DOHH2 (cell line): ENCODE measurements around the gene AUNIP.

Source experiments
- H3F3A ChIP-seq: fragments of 200-600 bp; sonication (generic), shearing (Covaris generic); 2 replicates; pipeline ENCODE4 v1.6.0; 2016; ENCODE audit warnings: antibody characterized with exemption, mild to moderate bottlenecking; ENCODE audit not compliant: control insufficient read depth, insufficient read depth
- H3K27ac ChIP-seq: fragments of 200-600 bp; sonication (generic); 2 replicates; pipeline ENCODE4 v1.5.1; 2014; ENCODE audit warnings: low read depth, mild to moderate bottlenecking, low read length, moderate library complexity
- H3K27me3 ChIP-seq: fragments of 200-600 bp; sonication (generic); 2 replicates; pipeline ENCODE4 v1.6.1; 2014; ENCODE audit warnings: mild to moderate bottlenecking, low read length, mixed read lengths; ENCODE audit not compliant: control insufficient read depth
- H3K36me3 ChIP-seq: fragments of 200-600 bp; sonication (generic); 2 replicates; pipeline ENCODE4 v1.6.1; 2014; ENCODE audit warnings: mild to moderate bottlenecking, low read length, moderate library complexity, mixed read lengths; ENCODE audit not compliant: control insufficient read depth
- H3K4me1 ChIP-seq: fragments of 200-600 bp; sonication (generic); 2 replicates; pipeline ENCODE4 v1.6.1; 2014; ENCODE audit warnings: mild to moderate bottlenecking, low read length, mixed read lengths; ENCODE audit not compliant: control insufficient read depth
- H3K4me2 ChIP-seq: fragments of 200-600 bp; sonication (generic); 2 replicates; pipeline ENCODE4 v1.6.0; 2014; ENCODE audit warnings: mild to moderate bottlenecking, low read length, moderate library complexity
- H3K4me3 ChIP-seq: fragments of 200-600 bp; sonication (generic); 2 replicates; pipeline ENCODE4 v1.5.1; 2014; ENCODE audit warnings: mild to moderate bottlenecking, low read length, mixed read lengths
- H3K79me2 ChIP-seq: fragments of 200-600 bp; sonication (generic); 2 replicates; pipeline ENCODE4 v1.6.1; 2014; ENCODE audit warnings: mild to moderate bottlenecking, low read length, mixed read lengths; ENCODE audit not compliant: control insufficient read depth
- H3K9me2 ChIP-seq: fragments of 200-600 bp; sonication (generic); replicated peaks from 2 replicates; pipeline ENCODE4 v1.6.1; 2014; ENCODE audit warnings: mild to moderate bottlenecking, low read length, mixed read lengths; ENCODE audit not compliant: control insufficient read depth
- H3K9me3 ChIP-seq: fragments of 200-600 bp; sonication (generic); 2 replicates; pipeline ENCODE4 v1.6.1; 2014; ENCODE audit warnings: antibody characterized with exemption, low read length, mixed read lengths; ENCODE audit not compliant: control insufficient read depth, insufficient read depth
- H4K20me1 ChIP-seq: fragments of 200-600 bp; sonication (generic); 2 replicates; pipeline ENCODE4 v1.6.0; 2014; ENCODE audit warnings: low read depth, mild to moderate bottlenecking, antibody characterized with exemption, low read length, moderate library complexity; ENCODE audit not compliant: control insufficient read depth, insufficient read depth
- EZH2phosphoT487 ChIP-seq: fragments of 200-600 bp; sonication (generic); IDR thresholded peaks from 2 replicates; pipeline ENCODE4 v1.6.1; 2017; ENCODE audit warnings: borderline replicate concordance, mild to moderate bottlenecking, antibody characterized with exemption, low read length, moderate library complexity, mixed read lengths
- TF ChIP-seq, protein P1 (sequence below): fragments of 200-600 bp; sonication (generic); IDR thresholded peaks from one replicate; pipeline ENCODE4 v1.5.1; 2014; ENCODE audit warnings: antibody characterized with exemption, mild to moderate bottlenecking, low read depth, low read length; ENCODE audit not compliant: poor library complexity, severe bottlenecking

Gene AUNIP

GRCh38 chr1:25879675-25880074 lies 20.4 kb upstream of the AUNIP start:
- Histone ChIP-seq H3K4me2 (no peak overlapping the region), H3K4me3 (no peak overlapping the region), H3K27me3 (peaks cover 25% of the 10 kb centered on the region), H3K27ac (no peak overlapping the region), H3K9me3 (no peaks in the 10 kb centered on the region), H3K79me2 (no peaks in the 10 kb centered on the region), H3K36me3 (no peaks in the 10 kb centered on the region), H3K4me1 (peaks cover 15% of the 10 kb centered on the region), H3K9me2 (no peaks in the 10 kb centered on the region), H4K20me1 (no peaks in the 10 kb centered on the region), H3F3A (peaks cover 8% of the 10 kb centered on the region)
- no peak for TF ChIP-seq EZH2phosphoT487
- TF ChIP-seq, protein P1, sequence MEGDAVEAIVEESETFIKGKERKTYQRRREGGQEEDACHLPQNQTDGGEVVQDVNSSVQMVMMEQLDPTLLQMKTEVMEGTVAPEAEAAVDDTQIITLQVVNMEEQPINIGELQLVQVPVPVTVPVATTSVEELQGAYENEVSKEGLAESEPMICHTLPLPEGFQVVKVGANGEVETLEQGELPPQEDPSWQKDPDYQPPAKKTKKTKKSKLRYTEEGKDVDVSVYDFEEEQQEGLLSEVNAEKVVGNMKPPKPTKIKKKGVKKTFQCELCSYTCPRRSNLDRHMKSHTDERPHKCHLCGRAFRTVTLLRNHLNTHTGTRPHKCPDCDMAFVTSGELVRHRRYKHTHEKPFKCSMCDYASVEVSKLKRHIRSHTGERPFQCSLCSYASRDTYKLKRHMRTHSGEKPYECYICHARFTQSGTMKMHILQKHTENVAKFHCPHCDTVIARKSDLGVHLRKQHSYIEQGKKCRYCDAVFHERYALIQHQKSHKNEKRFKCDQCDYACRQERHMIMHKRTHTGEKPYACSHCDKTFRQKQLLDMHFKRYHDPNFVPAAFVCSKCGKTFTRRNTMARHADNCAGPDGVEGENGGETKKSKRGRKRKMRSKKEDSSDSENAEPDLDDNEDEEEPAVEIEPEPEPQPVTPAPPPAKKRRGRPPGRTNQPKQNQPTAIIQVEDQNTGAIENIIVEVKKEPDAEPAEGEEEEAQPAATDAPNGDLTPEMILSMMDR: no peak

- Histone ChIP-seq H3K27ac (no peak overlapping the region), H3K4me3 (no peak overlapping the region), H3K4me1 (peaks cover 20% of the 10 kb centered on the region), H4K20me1 (no peaks in the 10 kb centered on the region), H3K79me2 (no peaks in the 10 kb centered on the region), H3K36me3 (no peaks in the 10 kb centered on the region), H3K4me2 (no peak overlapping the region), H3K9me3 (no peaks in the 10 kb centered on the region), H3K27me3 (peaks cover 25% of the 10 kb centered on the region), H3F3A (peaks cover 8% of the 10 kb centered on the region), H3K9me2 (no peaks in the 10 kb centered on the region)
- TF ChIP-seq EZH2phosphoT487: no peak
- TF ChIP-seq, protein P1: no peak
Observed at GRCh38 chr1:25878690-25879089, 19.4 kb upstream of the AUNIP start.

- no peaks in the 10 kb centered on the region for H3K36me3 ChIP-seq
- H3K4me1 ChIP-seq: peaks cover 35% of the 10 kb centered on the region
- no peak overlapping the region for H3K4me3 ChIP-seq
- H3K9me2 ChIP-seq: no peaks in the 10 kb centered on the region
- H3K27ac ChIP-seq: no peak overlapping the region
- H4K20me1 ChIP-seq: no peaks in the 10 kb centered on the region
- no peaks in the 10 kb centered on the region for H3K9me3 ChIP-seq
- H3K27me3 ChIP-seq: peaks cover 25% of the 10 kb centered on the region
- TF ChIP-seq, protein P1: no peak
- no peak for TF ChIP-seq EZH2phosphoT487
- H3K79me2 ChIP-seq: no peaks in the 10 kb centered on the region
- no peak overlapping the region for H3K4me2 ChIP-seq
- peaks cover 10% of the 10 kb centered on the region for H3F3A ChIP-seq
Observed at GRCh38 chr1:25877155-25877554, 17.9 kb upstream of the AUNIP start.

DNA sequence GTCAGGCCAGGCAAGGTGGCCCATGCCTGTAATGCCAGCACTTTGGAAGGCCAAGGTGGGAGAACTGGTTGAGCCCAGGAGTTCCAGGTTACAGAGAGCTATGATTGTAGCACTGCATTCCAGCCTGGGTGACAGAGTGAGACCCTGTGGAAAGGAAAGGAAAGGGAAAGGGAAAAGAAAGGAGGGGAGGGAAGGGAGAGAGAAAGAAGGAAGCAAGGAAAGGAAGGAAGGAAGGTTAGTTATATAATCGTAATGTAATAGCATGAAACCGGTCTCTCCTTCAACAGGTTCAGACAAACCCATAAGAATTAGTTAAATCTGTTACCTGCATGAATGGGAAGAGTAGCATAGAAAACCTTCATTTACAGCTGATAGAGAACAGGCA lies 17.4 kb upstream of the AUNIP start:
- Histone ChIP-seq H3F3A (peaks cover 10% of the 10 kb centered on the region), H4K20me1 (no peaks in the 10 kb centered on the region), H3K4me2 (no peak overlapping the region), H3K4me1 (peaks cover 39% of the 10 kb centered on the region), H3K27me3 (peaks cover 25% of the 10 kb centered on the region), H3K27ac (no peak overlapping the region), H3K9me3 (no peaks in the 10 kb centered on the region), H3K36me3 (no peaks in the 10 kb centered on the region), H3K9me2 (no peaks in the 10 kb centered on the region), H3K4me3 (no peak overlapping the region), H3K79me2 (no peaks in the 10 kb centered on the region)
- TF ChIP-seq EZH2phosphoT487: no peak
- TF ChIP-seq, protein P1: no peak
